ENCODE results near the gene SUPT20H. TPM values are rescaled to one million over a fixed set of nuclear protein-coding genes. Genes with fewer than 3 reads are reported as not detected.

The SUPT20H gene
- total and polyA plus RNA-seq, 7 donors = 14.3 to 30.1 (median 22.3) TPM

- DNase-seq (no peak), ATAC-seq (peak in 1 of 4 donors; percentile 35)
- Histone ChIP-seq H3K27me3 (ENCODE audit: insufficient read depth in 3 of 3, low read length in 2 of 3) (no peaks in the 10 kb centered on the region), H3K4me3 (no peak overlapping the region), H3K4me1 (no peaks in the 10 kb centered on the region), H3K9me3 (no peaks in the 10 kb centered on the region), H3K36me3 (ENCODE audit: insufficient read depth in 1 of 2, low read depth in 1 of 2) (no peaks in the 10 kb centered on the region), H3K27ac (no peak overlapping the region)
- TF ChIP-seq CTCF (IDR thresholded peaks at IDR 0.05) = no peak
- intact Hi-C loops (cut with DNase I) = loop anchor here in 1 of 2 donors (10.0 kb wide), 1 partner anchor 1515 kb away; no protein-coding TSS in a partner anchor
- 63 to 73% (median 63%) methylated on average over 9 of the region's 9 CpGs for WGBS, 3 donors
These were observed 10.7 kb upstream of the SUPT20H start for GRCh38 chr13:37070145-37070695.

DNA sequence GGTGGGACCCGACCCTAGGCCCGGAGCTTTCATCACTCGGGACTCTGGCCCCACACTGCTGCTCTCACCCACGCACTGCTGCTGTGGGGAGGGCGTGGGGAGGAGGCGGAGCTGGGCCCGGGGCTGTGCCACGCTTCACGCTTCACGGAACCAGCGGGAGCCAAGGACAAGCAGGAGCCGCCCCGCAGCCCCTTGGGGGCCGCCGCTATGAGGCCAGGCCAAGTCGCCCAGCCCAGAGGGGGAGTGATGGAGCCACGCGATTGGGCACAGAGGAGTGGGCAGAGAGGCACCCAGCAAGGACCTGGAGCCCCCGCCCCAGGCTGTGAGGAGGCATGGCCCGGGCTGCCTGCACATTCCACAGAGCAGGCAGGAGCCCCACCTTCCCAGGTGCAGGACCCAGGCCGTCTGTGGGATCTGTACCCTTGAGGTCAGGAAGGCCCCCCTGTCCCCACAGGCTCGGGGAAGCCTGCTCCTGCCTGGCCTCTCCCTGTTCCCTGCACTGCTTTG lies 10.2 kb upstream of the SUPT20H start:
- ATAC-seq (no peak), DNase-seq (no peak)
- Histone ChIP-seq H3K27ac (no peak overlapping the region), H3K4me1 (no peaks in the 10 kb centered on the region), H3K36me3 (ENCODE audit: insufficient read depth in 1 of 2, low read depth in 1 of 2) (no peaks in the 10 kb centered on the region), H3K4me3 (no peak overlapping the region), H3K27me3 (ENCODE audit: insufficient read depth in 3 of 3, low read length in 2 of 3) (no peaks in the 10 kb centered on the region), H3K9me3 (no peaks in the 10 kb centered on the region)
- TF ChIP-seq CTCF (IDR thresholded peaks at IDR 0.05) = no peak
- intact Hi-C loops (cut with DNase I) = loop anchor here in 1 of 2 donors (10.0 kb wide), 1 partner anchor 1515 kb away; no protein-coding TSS in a partner anchor
- WGBS, 3 donors = 89 to 90% (median 90%) methylated on average over 11 to 22 of the region's 22 CpGs

- Histone ChIP-seq H3K27me3 (ENCODE audit: insufficient read depth in 3 of 3, low read length in 2 of 3) (no peaks in the 10 kb centered on the region), H3K27ac (no peak overlapping the region), H3K4me1 (no peaks in the 10 kb centered on the region), H3K4me3 (no peak overlapping the region), H3K36me3 (ENCODE audit: insufficient read depth in 1 of 2, low read depth in 1 of 2) (no peaks in the 10 kb centered on the region), H3K9me3 (no peaks in the 10 kb centered on the region)
- ATAC-seq (no peak), DNase-seq (no peak)
- peak; percentile 17 for TF ChIP-seq CTCF (IDR thresholded peaks at IDR 0.05)
- intact Hi-C loops (cut with DNase I) = no loop called here
These were observed 9.5 kb upstream of the SUPT20H start for GRCh38 chr13:37068962-37069361.

GRCh38 chr13:37067874-37068273 lies 8.4 kb upstream of the SUPT20H start:
- H3K27me3 ChIP-seq (ENCODE audit: insufficient read depth in 3 of 3, low read length in 2 of 3) = no peaks in the 10 kb centered on the region
- no peaks in the 10 kb centered on the region for H3K4me1 ChIP-seq
- H3K36me3 ChIP-seq (ENCODE audit: insufficient read depth in 1 of 2, low read depth in 1 of 2) = no peaks in the 10 kb centered on the region
- DNase-seq (no peak), ATAC-seq (no peak)
- H3K4me3 ChIP-seq = no peak overlapping the region
- whole genome bisulfite sequencing, 3 donors = 82 to 89% (median 87%) methylated on average over 2 of the region's 2 CpGs
- no peaks in the 10 kb centered on the region for H3K9me3 ChIP-seq
- H3K27ac ChIP-seq = no peak overlapping the region
- intact Hi-C loops (cut with DNase I) = no loop called here
- no peak for TF ChIP-seq CTCF (IDR thresholded peaks at IDR 0.05)
